HepG2 (cell line): ENCODE results near the gene TRPV4. TPM values are rescaled to one million over a fixed set of nuclear protein-coding genes. Genes with fewer than 3 reads are reported as not detected.

Experiments
- ATAC-seq: fragments of 200-7000 bp; cut with Tn5 transposase; 3 replicates; pipeline ENCODE4 v1.9.1; 2020; ENCODE audit warnings: mild to moderate bottlenecking, moderate library complexity
- BruUV-seq: library from RNA; stranded (reverse); fragments of 400-500 nt; replicated peaks from 2 replicates; lab custom pipeline; 2021; lab: Mats Ljungman, UMichigan
- CTCF ChIA-PET: fragments of 300-600 bp; formaldehyde crosslinking; extraction: SDS; loops from one replicate; lab custom pipeline; 2021; ENCODE audit warnings: low total read pairs, inconsistent platforms, low intra/inter-chr PET ratio; lab: Yijun Ruan, JAX
- POLR2A ChIA-PET: fragments of 350-600 bp; sonication (Branson Sonifier 250); formaldehyde crosslinking; loops from one replicate; lab custom pipeline; 2020; ENCODE audit warnings: antibody characterized with exemption, inconsistent platforms; lab: Yijun Ruan, JAX
- DNase-seq: peaks from one replicate; pipeline ENCODE4 v3.0.0-alpha.2; 2015; ENCODE audit warnings: low spot score
- FAIRE-seq: peaks from 3 replicates; lab custom pipeline; 2011; peaks lifted over from hg19 to GRCh38; lab: Jason Lieb, UNC
- H2AFZ ChIP-seq: one replicate; pipeline ENCODE4 v1.6.1; 2011; ENCODE audit warnings: low read length, inconsistent platforms
- H3K27ac ChIP-seq: fragments of 300-600 bp; 3 replicates; pipeline ENCODE4 v1.8.0; 2011; ENCODE audit warnings: mixed run types, mild to moderate bottlenecking, mixed read lengths, low read length, inconsistent platforms; ENCODE audit not compliant: insufficient read depth; ENCODE audit errors: extremely low read length
- H3K27me3 ChIP-seq, 2 experiments: fragments of 200-600 bp in 1 of 2; 2 replicates in 1 of 2; 3 replicates in 1 of 2; pipeline versions ENCODE4 v1.6.0 to v1.8.0; 2011; ENCODE audit warnings: low read length in 2 of 2, mild to moderate bottlenecking in 2 of 2, moderate library complexity in 2 of 2, inconsistent platforms in 1 of 2; ENCODE audit not compliant: insufficient read depth in 2 of 2, control insufficient read depth in 1 of 2
- H3K36me3 ChIP-seq, 2 experiments: fragments of 200-600 bp in 1 of 2; replicated peaks in 1 of 2; 2 replicates in 1 of 2; 3 replicates in 1 of 2; pipeline versions ENCODE4 v1.5.1 to v1.8.0; 2011; ENCODE audit warnings: low read length in 2 of 2, inconsistent platforms in 1 of 2; ENCODE audit not compliant: insufficient read depth in 2 of 2, control insufficient read depth in 1 of 2
- H3K4me1 ChIP-seq: 2 replicates; pipeline ENCODE4 v1.5.1; 2012; ENCODE audit warnings: low read length, inconsistent platforms; ENCODE audit not compliant: insufficient read depth
- H3K4me2 ChIP-seq: 2 replicates; pipeline ENCODE4 v1.6.0; 2011; ENCODE audit warnings: low read depth, low read length, inconsistent platforms
- H3K4me3 ChIP-seq, 3 experiments: fragments of 200-600 bp in 1 of 3; sonication (generic), shearing (Covaris generic) in 1 of 3; replicated peaks in 1 of 3; 2 replicates each; pipeline ENCODE4 v1.5.1; 2011 to 2016; ENCODE audit warnings: low read length in 3 of 3, inconsistent platforms in 2 of 3, low read depth in 2 of 3, mild to moderate bottlenecking in 2 of 3, control low read depth in 1 of 3, mixed read lengths in 1 of 3; ENCODE audit not compliant: insufficient read depth in 1 of 3
- H3K79me2 ChIP-seq: one replicate; pipeline ENCODE4 v1.6.1; 2011; ENCODE audit warnings: low read length, inconsistent platforms; ENCODE audit not compliant: insufficient read depth
- H3K9ac ChIP-seq: 2 replicates; pipeline ENCODE4 v1.6.0; 2011; ENCODE audit warnings: mild to moderate bottlenecking, low read depth, low read length, inconsistent platforms; ENCODE audit not compliant: insufficient read depth
- H3K9me3 ChIP-seq: 2 replicates; pipeline ENCODE4 v1.5.1; 2012; ENCODE audit warnings: mild to moderate bottlenecking, low read length
- H4K20me1 ChIP-seq: 2 replicates; pipeline ENCODE4 v1.6.0; 2011; ENCODE audit warnings: inconsistent platforms, mild to moderate bottlenecking, low read length, moderate library complexity; ENCODE audit not compliant: insufficient read depth
- FOXA1 ChIP-seq, 2 experiments: fragments of 450-650 bp in 1 of 2; sonication (generic) in 1 of 2; formaldehyde crosslinking in 1 of 2; IDR thresholded peaks; 2 replicates each; pipeline versions ENCODE4 v1.4.0 to v1.6.1; 2016 to 2020; ENCODE audit warnings: missing genetic modification reagents in 1 of 2
- HDAC6 ChIP-seq: fragments of 200-600 bp; sonication (generic); IDR thresholded peaks from 2 replicates; pipeline ENCODE4 v1.7.0; 2017; ENCODE audit warnings: mild to moderate bottlenecking, antibody characterized with exemption, low read length, low read depth
- HNF4A ChIP-seq: sonication (generic); formaldehyde crosslinking; IDR thresholded peaks from 2 replicates; pipeline ENCODE4 v1.4.0; 2020; ENCODE audit warnings: missing genetic modification reagents
- JARID2 ChIP-seq: sonication (generic); formaldehyde crosslinking; IDR thresholded peaks from 2 replicates; pipeline ENCODE4 v1.8.1; 2023; ENCODE audit warnings: missing genetic modification reagents, inconsistent platforms; ENCODE audit not compliant: insufficient replicate concordance
- KAT8 ChIP-seq: IDR thresholded peaks from 2 replicates; pipeline ENCODE4 v1.6.1; 2016; ENCODE audit warnings: missing genetic modification reagents, missing compliant biosample characterization
- KLF12 ChIP-seq: sonication (generic); formaldehyde crosslinking; IDR thresholded peaks from 2 replicates; pipeline ENCODE4 v1.4.0; 2020; ENCODE audit warnings: missing genetic modification reagents, borderline replicate concordance
- NAIF1 ChIP-seq: sonication (generic); formaldehyde crosslinking; IDR thresholded peaks from 2 replicates; pipeline ENCODE4 v1.5.0; 2020; ENCODE audit warnings: mild to moderate bottlenecking, missing genetic modification reagents, borderline replicate concordance
- RARG ChIP-seq: sonication (generic); formaldehyde crosslinking; IDR thresholded peaks from 2 replicates; pipeline ENCODE4 v1.4.0; 2020; ENCODE audit warnings: low read depth, mild to moderate bottlenecking, missing genetic modification reagents
- ZBTB7A ChIP-seq: sonication (generic); formaldehyde crosslinking; IDR thresholded peaks from 2 replicates; pipeline ENCODE4 v1.8.0; 2022; ENCODE audit warnings: mild to moderate bottlenecking, missing genetic modification reagents
- ZFP82 ChIP-seq: sonication (generic); formaldehyde crosslinking; IDR thresholded peaks from 2 replicates; pipeline ENCODE4 v1.5.1; 2020; ENCODE audit warnings: mild to moderate bottlenecking, missing genetic modification reagents, borderline replicate concordance
- ZNF644 ChIP-seq: IDR thresholded peaks from 2 replicates; pipeline ENCODE4 v1.6.1; 2016; ENCODE audit warnings: low read depth
- ZNF878 ChIP-seq: sonication (generic); formaldehyde crosslinking; IDR thresholded peaks from 2 replicates; pipeline ENCODE4 v1.8.1; 2023; ENCODE audit warnings: mild to moderate bottlenecking, missing genetic modification reagents, moderate library complexity
- WGBS: methylation state at CpG from one replicate; pipeline ENCODE4 v1.1.6; 2017; ENCODE audit warnings: low lambda C conversion rate; 5-methylcytosine and 5-hydroxymethylcytosine counted together
- in situ Hi-C: cut with HindIII; loops from 2 replicates; pipeline ENCODE4 v1.10.0; 2017; ENCODE audit warnings: low pct_unique_long_range_greater_than_20kb; ENCODE audit not compliant: extremely low pct_ligation_motif_present
- intact Hi-C: fragments of 100-400 bp; cut with micrococcal nuclease; formaldehyde crosslinking; loops from one replicate; pipeline ENCODE4 v1.10.0; 2022; ENCODE audit not compliant: unreplicated experiment
- polyA plus RNA-seq, 8 experiments: library from polyadenylated mRNA; depleted of rRNA in 3 of 8; stranded (reverse) in 7 of 8; unstranded in 1 of 8; fragments of >200 nt; fragmentation: Illumina TruSeq in 4 of 8; extraction: Trizol in 4 of 8; gene quantifications; 2 replicates each; pipeline versions ENCODE4 v1.2.1 to v1.2.3, GENCODE V29; 2011 to 2016; ENCODE audit warnings: low read depth in 4 of 8, missing spikeins in 1 of 8, mixed read lengths in 1 of 8; ENCODE audit not compliant: insufficient read depth in 1 of 8
- total RNA-seq, 5 experiments: library from RNA; depleted of rRNA; stranded (reverse); fragments of >200 nt; fragmentation: Illumina TruSeq; extraction: Trizol; gene quantifications; 2 replicates each; pipeline ENCODE4 v1.2.3, GENCODE V29; 2016; ENCODE audit warnings: low read depth in 1 of 5
- TF ChIP-seq, protein P1 (sequence below): IDR thresholded peaks from 2 replicates; pipeline ENCODE4 v1.6.1; 2016; ENCODE audit warnings: low read depth, missing genetic modification reagents, missing compliant biosample characterization
- TF ChIP-seq, protein P2 (sequence below), 2 experiments: IDR thresholded peaks; 2 replicates each; pipeline ENCODE4 v1.6.1; 2011 to 2012; ENCODE audit warnings: low read length in 2 of 2, borderline replicate concordance in 1 of 2, low read depth in 1 of 2, mild to moderate bottlenecking in 1 of 2, moderate library complexity in 1 of 2
- TF ChIP-seq, protein P3 (sequence below): sonication (generic); formaldehyde crosslinking; IDR thresholded peaks from 2 replicates; pipeline ENCODE4 v1.5.0; 2020; ENCODE audit warnings: missing genetic modification reagents

TRPV4 gene
- total and polyA plus RNA-seq, 2 of the 13 experiments (the other 11 are each of a cell fraction or from before 2014, with no cell fraction given): 0.66 to 4.7 TPM

DNA sequence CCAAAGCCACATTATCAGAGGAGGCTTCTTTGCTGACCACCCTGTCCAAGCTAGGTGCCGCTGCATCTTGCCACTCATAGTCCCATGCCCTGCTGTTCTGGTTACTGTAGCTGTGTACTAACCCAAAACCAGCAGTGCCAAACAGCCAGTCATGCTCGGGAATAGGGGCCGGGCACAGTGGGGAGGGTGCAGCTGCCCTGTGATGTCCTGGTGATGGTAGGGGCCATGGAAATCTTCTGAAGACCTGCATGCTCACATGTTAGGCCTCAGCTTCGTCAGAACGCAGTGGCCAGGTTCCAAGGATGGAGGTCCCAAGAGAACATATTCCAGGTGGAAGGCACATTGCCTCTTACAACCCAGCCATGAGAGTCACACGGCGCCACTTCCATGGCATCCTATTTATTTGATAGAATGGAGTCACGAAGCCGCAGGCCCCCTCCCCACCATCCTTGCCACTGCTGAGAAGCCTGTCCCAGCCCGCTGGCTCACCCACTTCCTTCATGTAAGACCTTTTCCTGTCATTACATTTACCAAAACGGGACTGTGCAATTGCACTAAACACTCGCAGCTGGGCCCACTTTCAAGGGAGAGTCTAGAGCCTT, 71.0 kb downstream of the TRPV4 start:
- BruUV-seq: no TSS peak
- no peak overlapping the region for H2AFZ ChIP-seq
- H3K27ac ChIP-seq: no peak overlapping the region
- H3K4me1 ChIP-seq: peaks cover 16% of the 10 kb centered on the region
- POLR2A ChIA-PET: interaction anchor here (0.9 kb wide), 1 partner anchor 40 kb away, joined by 3 read pairs; no protein-coding TSS in a partner anchor
- no peak for ATAC-seq
- H3K36me3 ChIP-seq: peaks cover 1 to 6% of the 10 kb centered on the region in 2 experiments; a peak in 2 of 5 replicates
- intact Hi-C loops: no loop called here
- in situ Hi-C loops: no loop called here
- H3K9me3 ChIP-seq: no peaks in the 10 kb centered on the region
- FAIRE-seq: no peak
- peaks cover 2% of the 10 kb centered on the region for H3K79me2 ChIP-seq
- no peaks in the 10 kb centered on the region for H4K20me1 ChIP-seq
- no peak for DNase-seq
- H3K9ac ChIP-seq: no peak overlapping the region
- H3K4me3 ChIP-seq: no peak overlapping the region
- 96% methylated on average over 11 of the region's 12 CpGs for WGBS
- no peaks in the 10 kb centered on the region for H3K27me3 ChIP-seq
- no peak overlapping the region for H3K4me2 ChIP-seq
- CTCF ChIA-PET: no interaction called here
- no peak for TF ChIP-seq HDAC6
- TF ChIP-seq, protein P1, sequence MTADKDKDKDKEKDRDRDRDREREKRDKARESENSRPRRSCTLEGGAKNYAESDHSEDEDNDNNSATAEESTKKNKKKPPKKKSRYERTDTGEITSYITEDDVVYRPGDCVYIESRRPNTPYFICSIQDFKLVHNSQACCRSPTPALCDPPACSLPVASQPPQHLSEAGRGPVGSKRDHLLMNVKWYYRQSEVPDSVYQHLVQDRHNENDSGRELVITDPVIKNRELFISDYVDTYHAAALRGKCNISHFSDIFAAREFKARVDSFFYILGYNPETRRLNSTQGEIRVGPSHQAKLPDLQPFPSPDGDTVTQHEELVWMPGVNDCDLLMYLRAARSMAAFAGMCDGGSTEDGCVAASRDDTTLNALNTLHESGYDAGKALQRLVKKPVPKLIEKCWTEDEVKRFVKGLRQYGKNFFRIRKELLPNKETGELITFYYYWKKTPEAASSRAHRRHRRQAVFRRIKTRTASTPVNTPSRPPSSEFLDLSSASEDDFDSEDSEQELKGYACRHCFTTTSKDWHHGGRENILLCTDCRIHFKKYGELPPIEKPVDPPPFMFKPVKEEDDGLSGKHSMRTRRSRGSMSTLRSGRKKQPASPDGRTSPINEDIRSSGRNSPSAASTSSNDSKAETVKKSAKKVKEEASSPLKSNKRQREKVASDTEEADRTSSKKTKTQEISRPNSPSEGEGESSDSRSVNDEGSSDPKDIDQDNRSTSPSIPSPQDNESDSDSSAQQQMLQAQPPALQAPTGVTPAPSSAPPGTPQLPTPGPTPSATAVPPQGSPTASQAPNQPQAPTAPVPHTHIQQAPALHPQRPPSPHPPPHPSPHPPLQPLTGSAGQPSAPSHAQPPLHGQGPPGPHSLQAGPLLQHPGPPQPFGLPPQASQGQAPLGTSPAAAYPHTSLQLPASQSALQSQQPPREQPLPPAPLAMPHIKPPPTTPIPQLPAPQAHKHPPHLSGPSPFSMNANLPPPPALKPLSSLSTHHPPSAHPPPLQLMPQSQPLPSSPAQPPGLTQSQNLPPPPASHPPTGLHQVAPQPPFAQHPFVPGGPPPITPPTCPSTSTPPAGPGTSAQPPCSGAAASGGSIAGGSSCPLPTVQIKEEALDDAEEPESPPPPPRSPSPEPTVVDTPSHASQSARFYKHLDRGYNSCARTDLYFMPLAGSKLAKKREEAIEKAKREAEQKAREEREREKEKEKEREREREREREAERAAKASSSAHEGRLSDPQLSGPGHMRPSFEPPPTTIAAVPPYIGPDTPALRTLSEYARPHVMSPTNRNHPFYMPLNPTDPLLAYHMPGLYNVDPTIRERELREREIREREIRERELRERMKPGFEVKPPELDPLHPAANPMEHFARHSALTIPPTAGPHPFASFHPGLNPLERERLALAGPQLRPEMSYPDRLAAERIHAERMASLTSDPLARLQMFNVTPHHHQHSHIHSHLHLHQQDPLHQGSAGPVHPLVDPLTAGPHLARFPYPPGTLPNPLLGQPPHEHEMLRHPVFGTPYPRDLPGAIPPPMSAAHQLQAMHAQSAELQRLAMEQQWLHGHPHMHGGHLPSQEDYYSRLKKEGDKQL (CRISPR knock-in tag): no peak
- TF ChIP-seq, protein P2, sequence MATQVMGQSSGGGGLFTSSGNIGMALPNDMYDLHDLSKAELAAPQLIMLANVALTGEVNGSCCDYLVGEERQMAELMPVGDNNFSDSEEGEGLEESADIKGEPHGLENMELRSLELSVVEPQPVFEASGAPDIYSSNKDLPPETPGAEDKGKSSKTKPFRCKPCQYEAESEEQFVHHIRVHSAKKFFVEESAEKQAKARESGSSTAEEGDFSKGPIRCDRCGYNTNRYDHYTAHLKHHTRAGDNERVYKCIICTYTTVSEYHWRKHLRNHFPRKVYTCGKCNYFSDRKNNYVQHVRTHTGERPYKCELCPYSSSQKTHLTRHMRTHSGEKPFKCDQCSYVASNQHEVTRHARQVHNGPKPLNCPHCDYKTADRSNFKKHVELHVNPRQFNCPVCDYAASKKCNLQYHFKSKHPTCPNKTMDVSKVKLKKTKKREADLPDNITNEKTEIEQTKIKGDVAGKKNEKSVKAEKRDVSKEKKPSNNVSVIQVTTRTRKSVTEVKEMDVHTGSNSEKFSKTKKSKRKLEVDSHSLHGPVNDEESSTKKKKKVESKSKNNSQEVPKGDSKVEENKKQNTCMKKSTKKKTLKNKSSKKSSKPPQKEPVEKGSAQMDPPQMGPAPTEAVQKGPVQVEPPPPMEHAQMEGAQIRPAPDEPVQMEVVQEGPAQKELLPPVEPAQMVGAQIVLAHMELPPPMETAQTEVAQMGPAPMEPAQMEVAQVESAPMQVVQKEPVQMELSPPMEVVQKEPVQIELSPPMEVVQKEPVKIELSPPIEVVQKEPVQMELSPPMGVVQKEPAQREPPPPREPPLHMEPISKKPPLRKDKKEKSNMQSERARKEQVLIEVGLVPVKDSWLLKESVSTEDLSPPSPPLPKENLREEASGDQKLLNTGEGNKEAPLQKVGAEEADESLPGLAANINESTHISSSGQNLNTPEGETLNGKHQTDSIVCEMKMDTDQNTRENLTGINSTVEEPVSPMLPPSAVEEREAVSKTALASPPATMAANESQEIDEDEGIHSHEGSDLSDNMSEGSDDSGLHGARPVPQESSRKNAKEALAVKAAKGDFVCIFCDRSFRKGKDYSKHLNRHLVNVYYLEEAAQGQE (IDR thresholded peaks at IDR 0.05; ENCODE audit: borderline replicate concordance in 1 of 2, low read depth in 1 of 2, low read length in 2 of 2): no peak
- no peak for TF ChIP-seq ZBTB7A (CRISPR knock-in tag)
- no peak for TF ChIP-seq HNF4A
- TF ChIP-seq ZNF878: no peak
- TF ChIP-seq KLF12 (CRISPR knock-in tag): no peak
- no peak for TF ChIP-seq JARID2 (CRISPR knock-in tag)
- no peak for TF ChIP-seq ZNF644 (CRISPR knock-in tag)
- TF ChIP-seq, protein P3, sequence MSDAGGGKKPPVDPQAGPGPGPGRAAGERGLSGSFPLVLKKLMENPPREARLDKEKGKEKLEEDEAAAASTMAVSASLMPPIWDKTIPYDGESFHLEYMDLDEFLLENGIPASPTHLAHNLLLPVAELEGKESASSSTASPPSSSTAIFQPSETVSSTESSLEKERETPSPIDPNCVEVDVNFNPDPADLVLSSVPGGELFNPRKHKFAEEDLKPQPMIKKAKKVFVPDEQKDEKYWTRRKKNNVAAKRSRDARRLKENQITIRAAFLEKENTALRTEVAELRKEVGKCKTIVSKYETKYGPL (CRISPR knock-in tag): no peak
- no peak for TF ChIP-seq RARG (CRISPR knock-in tag)
- TF ChIP-seq ZFP82 (CRISPR knock-in tag): no peak
- no peak for TF ChIP-seq NAIF1 (CRISPR knock-in tag)
- no peak for TF ChIP-seq KAT8
- TF ChIP-seq FOXA1 (IDR thresholded peaks at IDR 0.05): no peak
- no peak for TF ChIP-seq FOXA1 (CRISPR knock-in tag; IDR thresholded peaks at IDR 0.05)
